ENCODE results near the gene BAIAP2L1.

The BAIAP2L1 gene

GRCh38 chr7:98257701-98258100, 143.2 kb downstream of the BAIAP2L1 start:
- DNase-seq, result no peak

DNA sequence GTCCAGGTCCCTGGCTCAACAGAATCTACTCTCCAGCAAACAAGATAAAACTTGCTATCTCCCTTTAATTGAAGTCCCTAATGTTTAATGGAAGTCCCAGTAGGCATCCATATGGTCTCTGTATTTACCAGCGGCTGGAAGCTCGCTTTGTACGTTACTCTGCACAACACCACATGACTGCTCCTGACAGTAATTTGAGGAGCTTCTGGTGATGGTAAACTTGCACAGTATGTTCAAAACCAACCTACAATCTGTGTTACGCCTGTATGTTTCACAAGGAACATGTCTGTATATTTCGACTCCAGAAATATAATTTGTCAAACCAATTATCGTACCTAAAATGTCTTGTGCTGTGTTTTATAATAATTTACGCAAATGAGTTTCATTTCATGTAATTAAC, 144.5 kb downstream of the BAIAP2L1 start:
- DNase-seq, result no peak

- no peak for DNase-seq
Observed at GRCh38 chr7:98254951-98255610, 145.8 kb downstream of the BAIAP2L1 start.

DNA sequence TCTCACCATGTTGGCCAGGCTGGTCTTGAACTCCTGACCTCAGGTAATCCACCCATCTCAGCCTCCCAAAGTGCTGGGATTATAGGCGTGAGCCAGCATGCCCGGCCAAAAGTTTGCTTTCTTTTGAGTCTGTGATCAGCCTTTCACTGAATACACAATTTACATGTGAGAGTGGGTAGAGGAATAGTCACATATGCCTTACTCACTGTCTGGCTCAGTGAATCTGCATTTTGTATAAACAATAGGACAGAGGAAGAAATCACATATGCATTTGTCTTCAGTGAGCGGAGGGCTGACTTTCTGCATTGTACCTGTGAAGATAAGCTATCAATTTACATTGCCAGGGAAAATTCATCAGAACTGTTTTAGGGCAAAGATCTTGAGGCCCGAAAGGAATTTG, 146.4 kb downstream of the BAIAP2L1 start:
- no peak for DNase-seq

- no peak for DNase-seq
Observed at GRCh38 chr7:98252425-98253054, 148.3 kb downstream of the BAIAP2L1 start.

GRCh38 chr7:98251601-98252424, 149.1 kb downstream of the BAIAP2L1 start, which contains the start of gene TECPR1:
TECPR1 (minus strand) TSS chr7:98252232; CDS start chr7:98246146, 6,086 bp downstream.
- peak; percentile 68 for DNase-seq

DNA sequence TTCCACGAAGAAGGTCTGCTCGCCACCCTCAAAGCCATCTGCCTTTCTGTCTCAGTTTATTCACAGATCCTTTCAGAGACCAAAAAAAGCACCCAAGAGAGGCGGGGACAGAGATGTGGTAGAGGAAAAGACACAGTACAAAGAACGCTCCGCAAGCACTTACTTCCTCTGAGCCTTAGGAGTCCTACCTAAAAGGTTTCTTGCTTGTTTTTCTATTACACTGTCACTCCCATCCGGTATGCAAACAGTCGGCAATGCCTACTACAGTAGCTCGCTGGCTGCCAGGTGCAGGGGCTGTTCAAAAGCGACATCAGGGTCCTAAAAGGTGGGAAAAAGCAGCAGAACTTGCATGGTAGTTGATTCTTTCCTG, 149.7 kb downstream of the BAIAP2L1 start:
- no peak for DNase-seq

DNA sequence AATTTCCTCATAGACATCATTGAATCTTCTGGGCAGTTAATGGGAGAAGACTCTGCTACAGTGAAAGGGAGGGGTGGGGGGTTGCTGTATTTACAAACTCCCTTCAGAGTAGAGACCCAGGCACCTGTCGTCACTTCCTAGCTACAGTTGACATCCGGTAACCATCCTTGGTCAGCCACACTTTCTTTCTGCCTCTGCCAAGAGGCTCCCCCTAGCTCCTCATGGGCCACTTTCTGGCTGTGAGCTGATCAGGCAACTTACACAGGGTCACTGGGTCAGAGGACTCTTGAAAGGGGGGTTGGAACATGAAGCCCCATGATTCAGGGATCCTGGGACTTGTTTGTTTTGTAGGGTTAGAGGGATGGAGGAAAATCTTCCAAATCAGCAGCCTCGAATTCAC, 150.1 kb downstream of the BAIAP2L1 start:
- peak; percentile 3 for DNase-seq

GRCh38 chr7:98249106-98249505, 151.8 kb downstream of the BAIAP2L1 start:
- no peak for DNase-seq

- DNase-seq, result no peak
Observed at GRCh38 chr7:98248156-98248555, 152.7 kb downstream of the BAIAP2L1 start.

DNA sequence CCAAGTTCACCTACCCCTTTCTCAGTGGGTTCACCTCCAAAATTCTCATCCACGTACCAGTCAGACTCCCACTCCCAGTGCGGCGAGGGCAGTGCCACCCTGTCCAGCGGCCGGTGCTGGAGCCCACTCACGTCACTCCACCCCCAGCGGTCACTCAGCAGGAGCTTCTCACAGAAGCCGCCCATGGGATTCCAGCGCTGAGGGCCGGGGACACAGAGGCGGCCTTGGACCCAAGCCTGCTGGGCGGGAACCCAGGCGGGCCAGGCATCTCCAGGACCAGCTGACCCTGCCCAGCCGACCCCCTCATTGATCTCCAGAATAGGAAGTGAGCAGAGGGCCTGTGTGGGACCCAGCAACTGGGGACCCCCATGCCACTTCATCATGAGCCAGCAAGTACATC, 156.0 kb downstream of the BAIAP2L1 start:
- no peak for DNase-seq

GRCh38 chr7:98242934-98243333, 158.0 kb downstream of the BAIAP2L1 start:
- no peak for DNase-seq

- DNase-seq, result no peak
Observed at GRCh38 chr7:98242342-98242741, 158.5 kb downstream of the BAIAP2L1 start.

DNA sequence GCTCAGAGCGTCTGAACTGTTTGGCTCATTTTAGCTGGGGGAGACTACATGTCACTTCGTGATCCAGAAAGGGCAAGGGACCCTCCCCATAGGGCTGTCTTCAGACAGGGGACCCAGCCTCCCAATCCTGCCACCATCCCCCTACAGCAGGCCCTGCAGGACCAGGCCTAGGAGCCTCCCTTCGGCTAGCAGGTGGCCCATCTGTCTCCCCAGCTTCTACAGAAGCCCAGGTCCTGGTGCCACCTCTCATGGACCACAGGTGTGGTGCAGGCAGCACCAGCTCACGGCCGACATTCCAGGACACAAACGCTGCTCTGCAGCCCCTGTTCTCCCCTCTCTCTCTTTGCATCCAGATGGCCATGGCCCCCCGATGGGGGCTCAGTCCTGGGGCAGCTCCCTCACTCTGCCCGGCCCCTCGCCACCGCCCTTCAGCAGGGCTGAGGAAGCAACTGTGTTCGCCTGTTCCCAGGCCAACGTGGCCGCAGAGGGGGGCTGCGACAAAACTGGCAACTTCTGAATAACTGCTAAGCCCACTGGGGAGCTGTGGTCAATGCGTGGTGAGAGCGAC, 159.1 kb downstream of the BAIAP2L1 start:
- DNase-seq, result no peak

Data from NCI-H510A (cell line).